GM23248 (cell line): Measurements from ENCODE around the gene OPCML. TPM values are rescaled to one million over a fixed set of nuclear protein-coding genes. Genes with fewer than 3 reads are reported as not detected.
A peak's percentile ranks its signal among the peaks of the same experiment; 100 is the strongest.

ENCODE experiments used
- DNase-seq: peaks from one replicate; pipeline ENCODE4 v3.0.0-alpha.2; 2015
- H2AFZ ChIP-seq: fragments of 200-600 bp; sonication (generic); 2 replicates; pipeline ENCODE4 v1.6.1; 2016; ENCODE audit warnings: antibody characterized with exemption
- H3F3A ChIP-seq: fragments of 200-600 bp; sonication (generic); 2 replicates; pipeline ENCODE4 v1.6.1; 2016; ENCODE audit warnings: mild to moderate bottlenecking, antibody characterized with exemption, mixed run types; ENCODE audit not compliant: insufficient read depth
- H3K27ac ChIP-seq: fragments of 200-600 bp; sonication (generic); 2 replicates; pipeline ENCODE4 v1.5.1; 2016; ENCODE audit warnings: mild to moderate bottlenecking
- H3K27me3 ChIP-seq: fragments of 200-600 bp; sonication (generic); replicated peaks from 2 replicates; pipeline ENCODE4 v1.6.1; 2016; ENCODE audit warnings: mild to moderate bottlenecking; ENCODE audit not compliant: insufficient read depth
- H3K36me3 ChIP-seq: fragments of 200-600 bp; sonication (generic); 2 replicates; pipeline ENCODE4 v1.6.1; 2016; ENCODE audit warnings: low read depth, mild to moderate bottlenecking
- H3K4me1 ChIP-seq: fragments of 200-600 bp; sonication (generic); 2 replicates; pipeline ENCODE4 v1.6.1; 2016; ENCODE audit warnings: mild to moderate bottlenecking; ENCODE audit not compliant: insufficient read depth
- H3K4me2 ChIP-seq: fragments of 200-600 bp; sonication (generic); one replicate; pipeline ENCODE4 v1.6.1; 2016; ENCODE audit warnings: mild to moderate bottlenecking; ENCODE audit not compliant: unreplicated experiment
- H3K4me3 ChIP-seq: fragments of 200-600 bp; sonication (generic); 2 replicates; pipeline ENCODE4 v1.5.1; 2016; ENCODE audit warnings: mild to moderate bottlenecking
- H3K79me2 ChIP-seq: fragments of 200-600 bp; sonication (generic); 2 replicates; pipeline ENCODE4 v1.6.1; 2016; ENCODE audit warnings: mild to moderate bottlenecking; ENCODE audit not compliant: insufficient read depth
- H3K9ac ChIP-seq: fragments of 200-600 bp; sonication (generic); 2 replicates; pipeline ENCODE4 v1.6.1; 2016; ENCODE audit warnings: mild to moderate bottlenecking
- H3K9me2 ChIP-seq: fragments of 200-600 bp; sonication (generic); 2 replicates; pipeline ENCODE4 v1.6.1; 2016; ENCODE audit warnings: mixed run types, mild to moderate bottlenecking, moderate library complexity; ENCODE audit not compliant: insufficient read depth
- H3K9me3 ChIP-seq: fragments of 200-600 bp; sonication (generic); one replicate; pipeline ENCODE4 v1.6.1; 2017; ENCODE audit warnings: low read depth
- H4K20me1 ChIP-seq: fragments of 200-600 bp; sonication (generic); 2 replicates; pipeline ENCODE4 v1.6.0; 2016; ENCODE audit not compliant: insufficient read depth
- EZH2 ChIP-seq: fragments of 200-600 bp; sonication (generic); IDR thresholded peaks from 2 replicates; pipeline ENCODE4 v1.6.1; 2018; ENCODE audit warnings: antibody characterized with exemption, mild to moderate bottlenecking; ENCODE audit not compliant: insufficient read depth, poor library complexity, severe bottlenecking
- EZH2phosphoT487 ChIP-seq: fragments of 200-600 bp; sonication (generic); IDR thresholded peaks from 2 replicates; pipeline ENCODE4 v1.6.1; 2018; ENCODE audit warnings: antibody characterized with exemption, moderate library complexity, mild to moderate bottlenecking, low read depth; ENCODE audit not compliant: insufficient read depth
- WGBS, 2 experiments: methylation state at CpG; one replicate each; pipeline ENCODE4 v1.1.6; 2015 to 2017; ENCODE audit warnings: low lambda C conversion rate in 2 of 2, low coverage in 1 of 2; ENCODE audit errors: missing lambda C conversion rate in 2 of 2; 5-methylcytosine and 5-hydroxymethylcytosine counted together
- in situ Hi-C: fragments of 300-500 bp; cut with MboI; formaldehyde crosslinking; loops from 2 replicates; pipeline ENCODE4 v1.15.0; 2020
- polyA plus RNA-seq: library from polyadenylated mRNA; unstranded; fragments of >200 nt; fragmentation: Nextera tagmentation; extraction: Ambion mirVana; gene quantifications from 2 replicates; pipeline ENCODE4 v1.2.1, GENCODE V29; 2016
- total RNA-seq: library from RNA; depleted of rRNA; stranded (reverse); fragments of >200 nt; shearing (Covaris generic); gene quantifications from 2 replicates; pipeline ENCODE4 v1.2.3, GENCODE V29; 2014

The OPCML gene
- total and polyA plus RNA-seq, 2 experiments from 2014 or later = 0.69 to 1.6 TPM

DNA sequence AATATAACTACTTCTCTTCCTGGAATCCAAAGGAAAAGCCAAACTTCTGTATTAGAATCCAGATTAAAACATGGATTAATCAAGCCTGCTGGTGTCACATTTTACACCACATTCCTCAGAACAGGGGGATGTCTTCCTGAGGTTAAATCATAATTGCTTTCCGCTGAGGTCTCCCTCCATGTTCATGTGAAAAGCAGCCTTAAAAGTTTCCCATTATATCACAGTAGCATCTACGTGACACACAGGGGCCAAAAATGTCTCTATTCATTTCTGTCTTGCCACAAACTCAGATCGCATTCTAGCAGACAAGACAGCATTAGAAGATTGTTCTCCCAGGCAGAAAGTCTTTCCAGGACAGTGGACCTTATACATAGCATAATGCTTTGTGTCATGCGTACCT is 788.7 kb downstream of the OPCML start:
- Histone ChIP-seq H3K79me2 (no peaks in the 10 kb centered on the region), H3K9me2 (no peaks in the 10 kb centered on the region), H3K36me3 (no peaks in the 10 kb centered on the region), H3K4me1 (peaks cover 26% of the 10 kb centered on the region), H3K27ac (no peak overlapping the region), H3K9ac (no peak overlapping the region), H3K4me3 (no peak overlapping the region), H2AFZ (no peak overlapping the region), H3K27me3 (no peaks in the 10 kb centered on the region), H4K20me1 (no peaks in the 10 kb centered on the region), H3K9me3 (no peaks in the 10 kb centered on the region), H3K4me2 (no peak overlapping the region), H3F3A (peaks cover 20% of the 10 kb centered on the region)
- in situ Hi-C loops = no loop called here
- WGBS, 2 experiments = 64 to 68% methylated on average over 4 of the region's 4 CpGs
- DNase-seq = no peak
- TF ChIP-seq EZH2phosphoT487 = no peak

DNA sequence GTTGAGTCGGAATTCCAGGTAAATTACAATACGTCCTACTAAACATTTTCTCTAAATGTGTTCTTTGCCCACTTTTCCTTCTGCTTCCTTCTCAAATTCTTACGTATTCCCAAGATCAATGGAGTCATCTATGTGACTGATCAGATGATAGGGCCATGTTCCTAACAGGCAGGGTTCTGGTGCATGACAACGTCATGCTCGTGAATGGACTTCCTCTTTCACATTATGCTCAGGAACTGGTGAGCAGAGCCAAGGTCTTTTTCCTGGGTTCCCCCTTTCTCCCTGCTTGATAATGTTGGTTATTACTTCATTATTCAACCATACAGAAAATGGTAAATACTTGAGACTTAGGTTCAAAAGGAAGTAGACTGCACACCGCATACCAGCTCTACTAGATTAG is 789.4 kb downstream of the OPCML start:
- H3K4me3 ChIP-seq = no peak overlapping the region
- no peaks in the 10 kb centered on the region for H3K79me2 ChIP-seq
- no peaks in the 10 kb centered on the region for H4K20me1 ChIP-seq
- H3K4me2 ChIP-seq = no peak overlapping the region
- WGBS, 2 experiments = 73 to 78% methylated on average over 6 of the region's 6 CpGs
- H3K27ac ChIP-seq = no peak overlapping the region
- peaks cover 26% of the 10 kb centered on the region for H3K4me1 ChIP-seq
- in situ Hi-C loops = no loop called here
- no peak overlapping the region for H2AFZ ChIP-seq
- no peaks in the 10 kb centered on the region for H3K9me2 ChIP-seq
- H3K27me3 ChIP-seq = no peaks in the 10 kb centered on the region
- no peaks in the 10 kb centered on the region for H3K9me3 ChIP-seq
- DNase-seq = no peak
- no peaks in the 10 kb centered on the region for H3K36me3 ChIP-seq
- peaks cover 20% of the 10 kb centered on the region for H3F3A ChIP-seq
- H3K9ac ChIP-seq = no peak overlapping the region
- TF ChIP-seq EZH2 = no peak
- TF ChIP-seq EZH2phosphoT487 = no peak

DNA sequence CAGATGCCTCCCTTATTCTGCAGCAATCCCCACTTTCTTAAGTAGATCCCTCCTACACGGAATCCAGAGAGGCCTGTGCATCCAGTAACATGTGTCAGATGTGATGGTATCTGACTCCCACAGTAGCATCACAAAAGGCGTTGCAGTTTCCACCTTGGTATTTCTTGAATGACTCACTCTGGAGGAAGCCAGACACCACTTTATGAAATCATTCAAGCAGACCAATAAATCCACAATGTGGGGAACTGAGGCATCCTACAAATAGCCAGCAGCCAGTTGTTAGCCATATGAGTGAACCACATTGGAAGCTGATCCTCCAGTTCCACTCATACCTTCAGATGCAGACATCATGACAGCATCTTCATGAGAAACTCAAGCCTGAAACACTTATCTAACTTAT is 798.1 kb downstream of the OPCML start:
- H3K9me3 ChIP-seq = no peaks in the 10 kb centered on the region
- no peaks in the 10 kb centered on the region for H3K79me2 ChIP-seq
- H3K4me2 ChIP-seq = peak overlapping the region; percentile 45
- no peaks in the 10 kb centered on the region for H3K9me2 ChIP-seq
- no peaks in the 10 kb centered on the region for H3K27me3 ChIP-seq
- peak overlapping the region; percentile 24; the same call in 1 of the 2 replicates for H3K9ac ChIP-seq
- no peak overlapping the region for H3K4me3 ChIP-seq
- peaks cover 16% of the 10 kb centered on the region for H3F3A ChIP-seq
- H3K4me1 ChIP-seq = peaks cover 15% of the 10 kb centered on the region
- peak; percentile 92 for DNase-seq
- no peaks in the 10 kb centered on the region for H3K36me3 ChIP-seq
- in situ Hi-C loops = no loop called here
- no peak for TF ChIP-seq EZH2phosphoT487
- no peak for TF ChIP-seq EZH2
- no peaks in the 10 kb centered on the region for H4K20me1 ChIP-seq
- H2AFZ ChIP-seq = no peak overlapping the region
- peak overlapping the region; percentile 80 for H3K27ac ChIP-seq
- WGBS, 2 experiments = 8 to 9% methylated on average over 2 of the region's 2 CpGs

DNA sequence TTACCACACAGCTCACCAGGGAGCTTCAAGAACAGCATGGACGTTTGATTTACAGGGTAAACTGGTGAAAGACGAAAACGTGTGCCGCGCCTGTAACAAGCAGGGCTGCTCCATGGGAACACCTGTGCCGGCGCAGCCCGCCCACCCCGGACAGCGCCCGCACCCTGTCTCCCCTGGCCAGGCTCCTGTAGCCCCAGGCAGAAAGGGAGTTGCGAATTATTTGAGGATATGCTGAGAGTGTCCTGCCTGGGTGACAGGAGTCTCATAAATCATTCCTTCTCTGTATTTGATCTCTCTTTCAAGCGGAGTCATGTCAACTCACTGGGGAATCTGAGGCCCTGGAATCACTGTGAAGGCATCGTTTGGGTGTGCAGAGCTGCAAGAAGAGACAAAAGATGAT is 804.3 kb downstream of the OPCML start:
- DNase-seq = no peak
- Histone ChIP-seq H4K20me1 (no peaks in the 10 kb centered on the region), H3K36me3 (no peaks in the 10 kb centered on the region), H2AFZ (no peak overlapping the region), H3K9ac (no peak overlapping the region), H3K4me3 (no peak overlapping the region), H3K9me3 (no peaks in the 10 kb centered on the region), H3K79me2 (no peaks in the 10 kb centered on the region), H3K27ac (no peak overlapping the region), H3K9me2 (no peaks in the 10 kb centered on the region), H3F3A (no peaks in the 10 kb centered on the region), H3K4me2 (no peak overlapping the region), H3K4me1 (no peaks in the 10 kb centered on the region), H3K27me3 (no peaks in the 10 kb centered on the region)
- TF ChIP-seq EZH2 = no peak
- no peak for TF ChIP-seq EZH2phosphoT487
- 68 to 77% methylated on average over 14 of the region's 14 CpGs for whole genome bisulfite sequencing, 2 experiments
- in situ Hi-C loops = no loop called here

DNA sequence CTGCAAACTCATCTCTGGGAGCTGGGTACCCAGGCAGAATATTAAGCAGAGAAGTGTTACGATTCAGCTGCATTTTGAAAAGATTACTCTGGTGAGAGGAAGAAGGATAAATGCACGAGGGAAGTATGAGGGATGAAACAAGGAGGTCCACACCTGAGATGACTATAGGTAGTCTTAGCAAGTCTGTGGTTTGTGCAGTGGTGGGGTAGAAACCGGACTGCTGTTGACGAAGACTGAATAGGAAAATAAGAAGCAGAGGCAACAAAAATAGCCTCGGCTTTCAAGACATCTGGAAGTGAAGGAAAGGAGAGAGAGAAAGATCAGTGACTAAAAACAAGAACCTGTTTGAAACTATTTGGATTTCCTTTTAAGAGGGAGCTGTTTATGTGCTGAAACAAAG is 810.8 kb downstream of the OPCML start:
- Histone ChIP-seq H3F3A (no peaks in the 10 kb centered on the region), H4K20me1 (no peaks in the 10 kb centered on the region), H3K79me2 (no peaks in the 10 kb centered on the region), H3K27me3 (no peaks in the 10 kb centered on the region), H3K9me3 (no peaks in the 10 kb centered on the region), H3K9me2 (no peaks in the 10 kb centered on the region), H3K36me3 (no peaks in the 10 kb centered on the region), H3K9ac (no peak overlapping the region), H3K27ac (no peak overlapping the region), H3K4me3 (no peak overlapping the region), H3K4me1 (0 out of 2 replicates have a peak, but pooled peaks cover 7% of the 10 kb centered on the region), H2AFZ (no peak overlapping the region), H3K4me2 (no peak overlapping the region)
- TF ChIP-seq EZH2 (no peak), EZH2phosphoT487 (no peak)
- no peak for DNase-seq
- WGBS, 2 experiments = 54 to 55% methylated on average over 5 of the region's 5 CpGs
- in situ Hi-C loops = no loop called here
